Hepatocyte (in vitro differentiated cells): ENCODE data around the gene RRAD.

Source experiments
- CTCF ChIP-seq: fragments of 200-600 bp; sonication (generic); IDR thresholded peaks from 2 replicates; pipeline ENCODE4 v1.5.1; 2016; ENCODE audit warnings: antibody characterized with exemption, mild to moderate bottlenecking; ENCODE audit not compliant: poor library complexity
- EZH2 ChIP-seq: fragments of 200-600 bp; sonication (generic); IDR thresholded peaks from 2 replicates; pipeline ENCODE4 v1.6.1; 2016; ENCODE audit warnings: antibody characterized with exemption, mild to moderate bottlenecking, borderline replicate concordance
- EZH2phosphoT487 ChIP-seq: fragments of 200-600 bp; sonication (generic); IDR thresholded peaks from one replicate; pipeline ENCODE4 v1.6.1; 2018; ENCODE audit warnings: antibody characterized with exemption, mild to moderate bottlenecking, low read depth, moderate library complexity; ENCODE audit not compliant: unreplicated experiment, severe bottlenecking

GRCh38 chr16:66935314-66936011 lies 10.1 kb upstream of the RRAD start, which contains the start of gene CES2:
- no peak for TF ChIP-seq CTCF
- TF ChIP-seq EZH2: no peak
- no peak for TF ChIP-seq EZH2phosphoT487
